ENCODE data around the gene TENM4. TPM values are rescaled to one million over a fixed set of nuclear protein-coding genes. Genes with fewer than 3 reads are reported as not detected.
A peak's percentile ranks its signal among the peaks of the same experiment; 100 is the strongest.

The TENM4 gene
- polyA plus RNA-seq, 2 of the 4 experiments (the other 2 are of a cell fraction), result 0.06 to 0.31 TPM

DNA sequence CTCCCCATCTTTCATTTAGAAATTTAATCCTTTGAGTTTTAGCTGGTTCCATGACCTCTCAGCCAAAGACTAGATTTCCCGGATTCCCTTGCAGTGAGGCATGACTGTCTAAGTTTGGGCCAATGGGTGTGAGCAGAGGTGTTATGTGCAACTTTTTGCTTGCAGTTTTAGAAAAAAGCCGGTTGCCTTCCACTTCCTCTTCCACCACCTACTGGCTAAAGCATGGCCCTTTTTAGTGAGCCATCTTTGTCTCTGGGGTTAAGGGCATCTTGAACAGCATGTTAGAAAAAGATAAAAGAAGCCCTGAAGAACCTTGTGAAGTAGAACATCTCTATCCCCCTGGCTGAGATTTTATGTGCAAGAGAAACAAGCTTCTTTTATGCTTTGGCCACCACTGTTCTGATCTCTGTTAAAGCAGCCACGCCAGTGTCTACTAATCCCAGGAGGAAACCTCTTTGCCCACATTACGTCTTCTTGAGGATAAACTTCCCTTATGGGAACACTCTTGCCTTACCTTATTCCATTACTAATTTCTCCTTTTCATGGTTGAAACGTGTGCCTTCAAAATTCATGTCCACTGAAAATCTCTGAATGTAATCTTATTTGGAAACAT is 279.9 kb downstream of the TENM4 start:
- Histone ChIP-seq H3K27ac (no peak overlapping the region), H3K4me3 (no peak overlapping the region), H3K4me2 (no peak overlapping the region), H3K4me1 (no peaks in the 10 kb centered on the region), H3K9me3 (no peaks in the 10 kb centered on the region)
- CTCF ChIA-PET, result no interaction called here
- DNase-seq (ENCODE audit: low read depth in 1 of 2, low spot score in 1 of 2), result no peak
- FAIRE-seq, result no peak
- TF ChIP-seq NPAS2 (CRISPR knock-in tag; IDR thresholded peaks at IDR 0.05; ENCODE audit: borderline replicate concordance) (no peak), CBX2 (IDR thresholded peaks at IDR 0.05; ENCODE audit: borderline replicate concordance, low read depth) (no peak), HOXA7 (CRISPR knock-in tag; IDR thresholded peaks at IDR 0.05) (no peak), ATOH8 (CRISPR knock-in tag; IDR thresholded peaks at IDR 0.05; ENCODE audit: low read depth) (no peak), FOSB (CRISPR knock-in tag; IDR thresholded peaks at IDR 0.05) (no peak), NFE2L2 (conservative IDR thresholded peaks at IDR 0.05; ENCODE audit: low read length) (no peak), HES2 (IDR thresholded peaks at IDR 0.05) (no peak), HMGXB4 (CRISPR knock-in tag; IDR thresholded peaks at IDR 0.05; ENCODE audit: borderline replicate concordance) (no peak), HOXB5 (CRISPR knock-in tag; IDR thresholded peaks at IDR 0.05) (no peak), POLR2A (IDR thresholded peaks at IDR 0.05; ENCODE audit: low read length) (no peak), TFCP2L1 (CRISPR knock-in tag; IDR thresholded peaks at IDR 0.05) (no peak)
- WGBS (ENCODE audit: missing lambda C conversion rate), result 26% methylated on average over 5 of the region's 5 CpGs
- POLR2A ChIA-PET, result no interaction called here
- no peak for ATAC-seq

DNA sequence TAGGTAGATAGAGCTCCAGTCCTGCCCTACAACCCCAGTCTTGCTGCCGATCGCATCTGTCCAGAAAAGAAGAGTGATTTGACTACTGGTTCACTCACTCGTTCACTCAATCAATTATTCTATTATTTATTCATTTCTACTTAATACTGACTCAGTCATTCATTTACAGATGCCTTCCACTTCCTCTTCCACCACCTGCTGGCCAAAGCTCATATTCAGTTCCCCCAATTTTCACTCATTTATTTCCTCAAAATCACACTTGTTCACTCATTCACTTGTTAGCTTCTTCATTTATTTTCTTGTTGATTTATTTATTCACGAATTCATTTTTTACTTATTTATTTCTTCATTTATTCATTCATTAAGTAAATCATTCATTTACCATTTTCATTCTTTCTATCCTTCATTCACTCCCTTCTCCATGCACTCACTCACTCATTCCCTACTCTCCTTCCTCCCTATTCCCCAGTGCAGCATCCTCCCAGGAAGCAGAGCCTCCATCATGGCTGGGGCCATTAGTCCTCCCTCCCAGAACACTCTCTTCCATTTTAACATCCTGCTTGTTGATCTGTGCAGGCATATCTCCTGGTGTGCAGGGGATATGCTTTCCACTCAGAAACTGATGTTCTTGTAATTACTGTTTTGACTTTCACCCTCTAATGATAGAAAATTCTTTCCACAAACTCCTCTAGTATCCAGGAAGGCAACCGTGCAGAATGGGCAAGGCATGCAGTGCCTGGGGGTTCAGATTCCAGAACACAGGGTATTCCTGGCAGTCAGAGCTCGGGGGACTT is 281.0 kb downstream of the TENM4 start:
- no peak overlapping the region for H3K4me3 ChIP-seq
- H3K27ac ChIP-seq, result no peak overlapping the region
- no peak overlapping the region for H3K4me2 ChIP-seq
- ATAC-seq (no peak), DNase-seq (ENCODE audit: low read depth in 1 of 2, low spot score in 1 of 2) (no peak), FAIRE-seq (no peak)
- ChIA-PET CTCF (interaction anchor here (0.7 to 1.8 kb wide), 3 partner anchors 8 to 514 kb away, joined by 3 to 6 read pairs (median 4); no protein-coding TSS in a partner anchor), POLR2A (no interaction called here)
- WGBS (ENCODE audit: missing lambda C conversion rate), result 36% methylated on average over 6 of the region's 6 CpGs
- no peaks in the 10 kb centered on the region for H3K4me1 ChIP-seq
- H3K9me3 ChIP-seq, result no peaks in the 10 kb centered on the region
- TF ChIP-seq HES2 (IDR thresholded peaks at IDR 0.05), result no peak
- no peak for TF ChIP-seq JUN (IDR thresholded peaks at IDR 0.05)
- TF ChIP-seq CTCF (IDR thresholded peaks at IDR 0.05), result peak; percentile 21; the same call in 1 of the 3 replicates

DNA sequence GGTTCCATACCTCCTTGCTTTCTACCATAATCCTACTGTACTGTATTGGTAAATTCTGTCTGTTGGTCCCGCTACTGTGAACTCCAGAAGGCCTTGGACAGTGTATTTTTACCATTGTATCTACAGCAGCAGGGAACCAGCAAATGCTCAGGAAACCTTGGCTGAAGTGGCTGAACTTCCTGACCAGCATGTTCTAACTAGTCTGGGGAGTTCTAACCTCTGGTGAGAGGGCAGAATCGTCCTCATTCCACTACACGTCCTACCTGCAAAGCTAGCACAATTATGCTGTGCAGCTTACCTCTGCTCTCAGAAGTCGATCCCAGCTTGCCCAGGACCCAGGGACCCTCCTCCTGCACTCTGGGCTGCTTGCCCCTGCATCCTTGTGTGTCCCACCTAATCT is 283.1 kb downstream of the TENM4 start:
- no peaks in the 10 kb centered on the region for H3K4me1 ChIP-seq
- H3K9me3 ChIP-seq, result no peaks in the 10 kb centered on the region
- POLR2A ChIA-PET, result no interaction called here
- TF ChIP-seq PBX3 (IDR thresholded peaks at IDR 0.05) (no peak), CBX2 (IDR thresholded peaks at IDR 0.05; ENCODE audit: borderline replicate concordance, low read depth) (no peak), HDAC2 (IDR thresholded peaks at IDR 0.05) (no peak)
- ATAC-seq, result no peak
- 13% methylated on average over 4 of the region's 4 CpGs for WGBS (ENCODE audit: missing lambda C conversion rate)
- no peak overlapping the region for H3K4me3 ChIP-seq
- FAIRE-seq, result no peak
- DNase-seq (ENCODE audit: low read depth in 1 of 2, low spot score in 1 of 2), result no peak
- CTCF ChIA-PET, result interaction anchor here (0.9 kb wide), 1 partner anchor 12 kb away, joined by 3 read pairs; no protein-coding TSS in a partner anchor
- no peak overlapping the region for H3K4me2 ChIP-seq
- no peak overlapping the region for H3K27ac ChIP-seq
